ENCODE data around the gene EXOC6B. TPM values are rescaled to one million over a fixed set of nuclear protein-coding genes. Genes with fewer than 3 reads are reported as not detected.

EXOC6B gene
- total and polyA plus RNA-seq, 2 donors from 2014 or later, result 5.9 to 31.3 TPM

GRCh38 chr2:72211350-72211749, 614.5 kb downstream of the EXOC6B start:
- no peak for DNase-seq
- H3K9me3 ChIP-seq (ENCODE audit: control insufficient read depth in 2 of 3, insufficient read depth in 1 of 3, low read length in 3 of 3), result no peaks in the 10 kb centered on the region
- peaks cover 0 to 2% (median 0%) of the 10 kb centered on the region in 3 donors for H3K4me1 ChIP-seq (ENCODE audit: control insufficient read depth in 2 of 3, insufficient read depth in 2 of 3, low read depth in 1 of 3, low read length in 3 of 3)
- TF ChIP-seq CTCF (IDR thresholded peaks at IDR 0.05; ENCODE audit: borderline replicate concordance, extremely low read depth, insufficient read depth), result no peak
- no peaks in the 10 kb centered on the region for H3K27me3 ChIP-seq (ENCODE audit: control insufficient read depth, insufficient read depth, low read length)
- intact Hi-C loops (cut with DNase I), result no loop called here
- no peaks in the 10 kb centered on the region for H3K36me3 ChIP-seq (ENCODE audit: control insufficient read depth in 2 of 3, insufficient read depth in 3 of 3, low read length in 3 of 3)
- H3K4me3 ChIP-seq (ENCODE audit: low read length in 3 of 3), result no peak overlapping the region
- H3K27ac ChIP-seq (ENCODE audit: low read depth in 2 of 2, low read length in 2 of 2), result no peak overlapping the region
- no peak for FAIRE-seq
- no peak overlapping the region for H3K9ac ChIP-seq (ENCODE audit: low read length in 3 of 3)

GRCh38 chr2:72210470-72210869, 615.4 kb downstream of the EXOC6B start:
- Histone ChIP-seq H3K9ac (ENCODE audit: low read length in 3 of 3) (no peak overlapping the region), H3K4me1 (ENCODE audit: control insufficient read depth in 2 of 3, insufficient read depth in 2 of 3, low read depth in 1 of 3, low read length in 3 of 3) (peaks cover 0 to 5% (median 2%) of the 10 kb centered on the region in 3 donors), H3K27me3 (ENCODE audit: control insufficient read depth, insufficient read depth, low read length) (no peaks in the 10 kb centered on the region), H3K4me3 (ENCODE audit: low read length in 3 of 3) (no peak overlapping the region), H3K9me3 (ENCODE audit: control insufficient read depth in 2 of 3, insufficient read depth in 1 of 3, low read length in 3 of 3) (no peaks in the 10 kb centered on the region), H3K27ac (ENCODE audit: low read depth in 2 of 2, low read length in 2 of 2) (no peak overlapping the region), H3K36me3 (ENCODE audit: control insufficient read depth in 2 of 3, insufficient read depth in 3 of 3, low read length in 3 of 3) (no peaks in the 10 kb centered on the region)
- TF ChIP-seq CTCF (IDR thresholded peaks at IDR 0.05; ENCODE audit: borderline replicate concordance, extremely low read depth, insufficient read depth), result no peak
- DNase-seq (no peak), FAIRE-seq (no peak)
- intact Hi-C loops (cut with DNase I), result no loop called here

- TF ChIP-seq CTCF (IDR thresholded peaks at IDR 0.05; ENCODE audit: borderline replicate concordance, extremely low read depth, insufficient read depth), result no peak
- Histone ChIP-seq H3K27ac (ENCODE audit: low read depth in 2 of 2, low read length in 2 of 2) (no peak overlapping the region), H3K9me3 (ENCODE audit: control insufficient read depth in 2 of 3, insufficient read depth in 1 of 3, low read length in 3 of 3) (no peaks in the 10 kb centered on the region), H3K27me3 (ENCODE audit: control insufficient read depth, insufficient read depth, low read length) (no peaks in the 10 kb centered on the region), H3K4me3 (ENCODE audit: low read length in 3 of 3) (no peak overlapping the region), H3K36me3 (ENCODE audit: control insufficient read depth in 2 of 3, insufficient read depth in 3 of 3, low read length in 3 of 3) (no peaks in the 10 kb centered on the region), H3K4me1 (ENCODE audit: control insufficient read depth in 2 of 3, insufficient read depth in 2 of 3, low read depth in 1 of 3, low read length in 3 of 3) (peaks cover 10 to 11% (median 10%) of the 10 kb centered on the region in 3 donors), H3K9ac (ENCODE audit: low read length in 3 of 3) (no peak overlapping the region)
- DNase-seq, result no peak
- intact Hi-C loops (cut with DNase I), result no loop called here
- no peak for FAIRE-seq
These were observed 617.6 kb downstream of the EXOC6B start for GRCh38 chr2:72208225-72208624.

- no peak overlapping the region for H3K9ac ChIP-seq (ENCODE audit: low read length in 3 of 3)
- no peak overlapping the region for H3K27ac ChIP-seq (ENCODE audit: low read depth in 2 of 2, low read length in 2 of 2)
- peaks cover 10 to 11% (median 10%) of the 10 kb centered on the region in 3 donors for H3K4me1 ChIP-seq (ENCODE audit: control insufficient read depth in 2 of 3, insufficient read depth in 2 of 3, low read depth in 1 of 3, low read length in 3 of 3)
- intact Hi-C loops (cut with DNase I), result no loop called here
- no peak for TF ChIP-seq CTCF (IDR thresholded peaks at IDR 0.05; ENCODE audit: borderline replicate concordance, extremely low read depth, insufficient read depth)
- DNase-seq, result no peak
- no peaks in the 10 kb centered on the region for H3K27me3 ChIP-seq (ENCODE audit: control insufficient read depth, insufficient read depth, low read length)
- no peaks in the 10 kb centered on the region for H3K36me3 ChIP-seq (ENCODE audit: control insufficient read depth in 2 of 3, insufficient read depth in 3 of 3, low read length in 3 of 3)
- FAIRE-seq, result no peak
- no peak overlapping the region for H3K4me3 ChIP-seq (ENCODE audit: low read length in 3 of 3)
- no peaks in the 10 kb centered on the region for H3K9me3 ChIP-seq (ENCODE audit: control insufficient read depth in 2 of 3, insufficient read depth in 1 of 3, low read length in 3 of 3)
These were observed 618.5 kb downstream of the EXOC6B start for GRCh38 chr2:72207334-72207733.
